PC-3 (cell line): ENCODE results near the gene SPSB3.

ENCODE experiments used
- CTCF ChIP-seq: fragments of 300-600 bp; sonication (generic); conservative IDR thresholded peaks from 2 replicates; pipeline ENCODE4 v1.5.1; 2017; ENCODE audit warnings: antibody characterized with exemption, low read depth, mild to moderate bottlenecking, low read length
- EZH2 ChIP-seq: fragments of 300-600 bp; sonication (generic); IDR thresholded peaks from one replicate; pipeline ENCODE4 v1.6.1; 2017; ENCODE audit warnings: antibody characterized with exemption, mild to moderate bottlenecking, low read length; ENCODE audit not compliant: unreplicated experiment
- EZH2phosphoT487 ChIP-seq: fragments of 300-600 bp; sonication (generic); IDR thresholded peaks from 2 replicates; pipeline ENCODE4 v1.6.1; 2018; ENCODE audit warnings: mild to moderate bottlenecking, antibody characterized with exemption, low read length, borderline replicate concordance

- TF ChIP-seq CTCF (no peak), EZH2 (no peak), EZH2phosphoT487 (no peak)
These were observed 1.1 kb downstream of the SPSB3 start for GRCh38 chr16:1781254-1781653.
